BJ (cell line): ENCODE data around the gene OR51G1. TPM values are rescaled to one million over a fixed set of nuclear protein-coding genes. Genes with fewer than 3 reads are reported as not detected.

ENCODE experiments used
- CTCF ChIA-PET: fragments of 350-600 bp; formaldehyde crosslinking; extraction: SDS; loops from one replicate; lab custom pipeline; 2021; ENCODE audit warnings: antibody characterized with exemption, inconsistent platforms; lab: Yijun Ruan, JAX
- POLR2A ChIA-PET: fragments of 300-600 bp; sonication (Branson Sonifier 250); formaldehyde crosslinking; extraction: SDS; loops from one replicate; lab custom pipeline; 2021; ENCODE audit warnings: antibody characterized with exemption; lab: Charles Lee
- DNase-seq: peaks from one replicate; pipeline ENCODE4 v3.0.0-alpha.2; 2011; ENCODE audit warnings: low read depth
- H3K27me3 ChIP-seq: 2 replicates; pipeline ENCODE4 v1.6.0; 2011; ENCODE audit warnings: low read length; ENCODE audit not compliant: control insufficient read depth, insufficient read depth
- H3K36me3 ChIP-seq: 2 replicates; pipeline ENCODE4 v1.5.1; 2011; ENCODE audit warnings: low read length; ENCODE audit not compliant: control insufficient read depth, insufficient read depth
- H3K4me3 ChIP-seq: 2 replicates; pipeline ENCODE4 v1.5.1; 2011; ENCODE audit warnings: low read depth, mild to moderate bottlenecking, control low read depth, low read length
- CTCF ChIP-seq: IDR thresholded peaks from 2 replicates; pipeline ENCODE4 v1.5.1; 2011; ENCODE audit warnings: low read depth, mild to moderate bottlenecking, control low read depth, inconsistent platforms, low read length, moderate library complexity; ENCODE audit not compliant: insufficient read depth
- polyA plus RNA-seq: library from polyadenylated mRNA; depleted of rRNA; stranded (reverse); fragments of >200 nt; gene quantifications from 2 replicates; pipeline ENCODE4 v1.2.3, GENCODE V29; 2011

The OR51G1 gene
- polyA plus RNA-seq, 1 experiment = not detected

GRCh38 chr11:4936745-4937144 is 12.6 kb upstream of the OR51G1 start:
- Histone ChIP-seq H3K27me3 (no peaks in the 10 kb centered on the region), H3K4me3 (no peak overlapping the region), H3K36me3 (no peaks in the 10 kb centered on the region)
- DNase-seq = no peak
- no peak for TF ChIP-seq CTCF
- ChIA-PET POLR2A (no interaction called here), CTCF (interaction anchor here (0.6 kb wide), 1 partner anchor 452 kb away, joined by 3 read pairs; no protein-coding TSS in a partner anchor)

DNA sequence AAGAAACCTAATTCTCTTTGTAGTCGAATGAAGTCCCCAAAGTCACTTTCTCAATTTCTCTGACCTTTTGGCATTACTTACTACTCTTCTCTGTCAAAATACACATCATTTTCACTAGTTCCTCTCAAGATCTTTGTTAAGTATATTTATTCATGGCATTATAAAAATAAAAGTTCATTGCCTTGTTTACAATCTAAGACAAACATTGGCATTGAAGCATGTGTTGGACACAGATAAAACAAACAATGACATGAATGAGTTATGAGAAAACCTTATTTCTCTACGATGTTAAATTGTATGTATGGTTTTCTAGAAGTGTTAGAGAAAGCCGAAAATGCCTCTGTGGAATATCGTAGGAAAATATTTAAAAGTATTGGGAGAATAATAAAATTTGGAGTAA is 8.6 kb upstream of the OR51G1 start:
- Histone ChIP-seq H3K36me3 (no peaks in the 10 kb centered on the region), H3K4me3 (no peak overlapping the region), H3K27me3 (no peaks in the 10 kb centered on the region)
- ChIA-PET POLR2A (no interaction called here), CTCF (no interaction called here)
- DNase-seq = no peak
- no peak for TF ChIP-seq CTCF

GRCh38 chr11:4926608-4927007 is 2.5 kb upstream of the OR51G1 start:
- Histone ChIP-seq H3K4me3 (no peak overlapping the region), H3K27me3 (no peaks in the 10 kb centered on the region), H3K36me3 (no peaks in the 10 kb centered on the region)
- ChIA-PET CTCF (no interaction called here), POLR2A (no interaction called here)
- TF ChIP-seq CTCF = no peak
- DNase-seq = no peak

DNA sequence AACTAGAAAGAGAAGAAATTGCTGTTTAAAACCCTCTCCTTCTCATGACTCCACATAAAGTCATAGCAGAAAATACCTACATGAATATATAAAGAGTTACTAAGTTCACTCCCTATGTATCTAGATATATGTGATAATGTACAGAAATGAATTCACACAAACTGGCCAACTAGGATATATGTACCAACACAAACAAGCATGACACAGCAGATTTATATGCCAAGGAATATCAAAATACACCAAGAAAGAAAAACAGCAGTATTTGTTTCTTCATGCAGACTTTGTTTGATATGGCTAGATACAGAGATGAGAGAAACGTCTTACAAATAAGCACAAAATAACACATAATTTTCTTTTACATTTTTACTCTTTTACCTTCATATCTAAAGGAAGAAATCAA is 1.8 kb downstream of the OR51G1 start:
- no peak overlapping the region for H3K4me3 ChIP-seq
- CTCF ChIA-PET = no interaction called here
- H3K27me3 ChIP-seq = no peaks in the 10 kb centered on the region
- POLR2A ChIA-PET = no interaction called here
- no peak for DNase-seq
- H3K36me3 ChIP-seq = no peaks in the 10 kb centered on the region
- no peak for TF ChIP-seq CTCF

GRCh38 chr11:4921796-4922195 is 2.3 kb downstream of the OR51G1 start:
- DNase-seq = no peak
- no peaks in the 10 kb centered on the region for H3K36me3 ChIP-seq
- no peak for TF ChIP-seq CTCF
- POLR2A ChIA-PET = no interaction called here
- no peaks in the 10 kb centered on the region for H3K27me3 ChIP-seq
- CTCF ChIA-PET = no interaction called here
- H3K4me3 ChIP-seq = no peak overlapping the region
